Endothelial cell (in vitro differentiated cells): ENCODE measurements around the gene DOC2B. TPM values are rescaled to one million over a fixed set of nuclear protein-coding genes. Genes with fewer than 3 reads are reported as not detected.

ENCODE experiments used
- DNase-seq: peaks from one replicate; pipeline ENCODE4 v3.0.0; 2021; ENCODE audit warnings: low spot score
- H3K27ac Mint-ChIP-seq: one replicate; pipeline ENCODE4 v1.8.0; 2021; ENCODE audit warnings: mixed read lengths, inconsistent platforms; ENCODE audit not compliant: unreplicated experiment
- H3K27me3 Mint-ChIP-seq: one replicate; pipeline ENCODE4 v1.8.0; 2021; ENCODE audit warnings: mild to moderate bottlenecking, moderate library complexity, mixed read lengths, inconsistent platforms; ENCODE audit not compliant: unreplicated experiment
- H3K36me3 Mint-ChIP-seq: one replicate; pipeline ENCODE4 v1.8.0; 2021; ENCODE audit warnings: mild to moderate bottlenecking, low read depth, mixed read lengths, inconsistent platforms; ENCODE audit not compliant: unreplicated experiment
- H3K4me1 Mint-ChIP-seq: one replicate; pipeline ENCODE4 v1.8.0; 2021; ENCODE audit warnings: mild to moderate bottlenecking, mixed read lengths, inconsistent platforms; ENCODE audit not compliant: unreplicated experiment
- H3K4me3 Mint-ChIP-seq: one replicate; pipeline ENCODE4 v1.8.0; 2021; ENCODE audit warnings: mild to moderate bottlenecking, mixed read lengths, inconsistent platforms; ENCODE audit not compliant: unreplicated experiment
- H3K9me3 Mint-ChIP-seq: one replicate; pipeline ENCODE4 v1.8.0; 2021; ENCODE audit warnings: mixed read lengths, inconsistent platforms; ENCODE audit not compliant: unreplicated experiment
- CTCF ChIP-seq: fragments of 200-600 bp; sonication (generic); IDR thresholded peaks from one replicate; pipeline ENCODE4 v1.5.0; 2021; ENCODE audit warnings: antibody characterized with exemption; ENCODE audit not compliant: unreplicated experiment
- total RNA-seq: library from RNA; stranded (reverse); fragmentation: NEBNext Ultra II Directional; extraction: Animal tissue kit (Norgen Biotek cat#: 25700); gene quantifications from one replicate; pipeline ENCODE4 v1.2.1, GENCODE V29; 2021; ENCODE audit not compliant: unreplicated experiment

The DOC2B gene
- total RNA-seq, 1 donor from 2014 or later, result 0.33 TPM

GRCh38 chr17:214881-215331 lies 33.5 kb upstream of the DOC2B start:
- no peak overlapping the region for H3K27ac Mint-ChIP-seq
- TF ChIP-seq CTCF, result no peak
- H3K9me3 Mint-ChIP-seq, result no peaks in the 10 kb centered on the region
- H3K4me3 Mint-ChIP-seq, result no peak overlapping the region
- H3K36me3 Mint-ChIP-seq, result peaks cover 6% of the 10 kb centered on the region
- peaks cover 8% of the 10 kb centered on the region for H3K4me1 Mint-ChIP-seq
- peaks cover 4% of the 10 kb centered on the region for H3K27me3 Mint-ChIP-seq
- DNase-seq, result no peak

GRCh38 chr17:213286-214105 lies 32.0 kb upstream of the DOC2B start:
- DNase-seq, result no peak
- no peak overlapping the region for H3K27ac Mint-ChIP-seq
- no peaks in the 10 kb centered on the region for H3K9me3 Mint-ChIP-seq
- peaks cover 5% of the 10 kb centered on the region for H3K27me3 Mint-ChIP-seq
- peaks cover 7% of the 10 kb centered on the region for H3K4me1 Mint-ChIP-seq
- TF ChIP-seq CTCF, result no peak
- peaks cover 6% of the 10 kb centered on the region for H3K36me3 Mint-ChIP-seq
- H3K4me3 Mint-ChIP-seq, result no peak overlapping the region

- no peak overlapping the region for H3K27ac Mint-ChIP-seq
- H3K9me3 Mint-ChIP-seq, result no peaks in the 10 kb centered on the region
These were observed 29.0 kb upstream of the DOC2B start for GRCh38 chr17:210402-210801.

GRCh38 chr17:208429-208828 lies 27.0 kb upstream of the DOC2B start:
- TF ChIP-seq CTCF, result no peak
- Mint-ChIP-seq H3K4me1 (no peaks in the 10 kb centered on the region), H3K9me3 (no peaks in the 10 kb centered on the region), H3K27me3 (peaks cover 5% of the 10 kb centered on the region), H3K27ac (no peak overlapping the region), H3K36me3 (peaks cover 11% of the 10 kb centered on the region), H3K4me3 (no peak overlapping the region)
- no peak for DNase-seq

More at GRCh38 chr17:210402-210801, 29.0 kb upstream of the DOC2B start:
- Mint-ChIP-seq H3K4me3 (no peak overlapping the region), H3K4me1 (peaks cover 3% of the 10 kb centered on the region), H3K27me3 (peaks cover 8% of the 10 kb centered on the region), H3K36me3 (peaks cover 11% of the 10 kb centered on the region)
- DNase-seq, result no peak
- TF ChIP-seq CTCF, result no peak

GRCh38 chr17:207775-208174 lies 26.3 kb upstream of the DOC2B start:
- peaks cover 11% of the 10 kb centered on the region for H3K36me3 Mint-ChIP-seq
- no peak for DNase-seq
- no peaks in the 10 kb centered on the region for H3K4me1 Mint-ChIP-seq
- no peak overlapping the region for H3K27ac Mint-ChIP-seq
- H3K27me3 Mint-ChIP-seq, result peaks cover 5% of the 10 kb centered on the region
- TF ChIP-seq CTCF, result no peak
- H3K4me3 Mint-ChIP-seq, result no peak overlapping the region
- H3K9me3 Mint-ChIP-seq, result no peaks in the 10 kb centered on the region
